Fibroblast of peridontal ligament (primary cell): Measurements from ENCODE around the gene ERVFRD-1.
"Not testable (repeated sequence)": the region's sequence is repeated elsewhere in the genome, so short reads cannot be mapped to it uniquely, and the experiment has no call there.

ENCODE experiments used
- DNase-seq: peaks from one replicate; pipeline ENCODE4 v3.0.0-alpha.2; 2010; ENCODE audit errors: extremely low read depth

The ERVFRD-1 gene

GRCh38 chr6:11128608-11129007, 17.1 kb upstream of the ERVFRD-1 start:
- no peak for DNase-seq

- no peak for DNase-seq
These were observed 15.4 kb upstream of the ERVFRD-1 start for GRCh38 chr6:11126876-11127275.

GRCh38 chr6:11123978-11124377, 12.5 kb upstream of the ERVFRD-1 start:
- no peak for DNase-seq

- DNase-seq: no peak
These were observed 10.9 kb upstream of the ERVFRD-1 start for GRCh38 chr6:11122380-11122779.

- DNase-seq: peak; percentile 49
These were observed 10.3 kb upstream of the ERVFRD-1 start for GRCh38 chr6:11121851-11122250.

GRCh38 chr6:11120271-11121005, 8.9 kb upstream of the ERVFRD-1 start:
- DNase-seq: peak; percentile 46

GRCh38 chr6:11115808-11116536, 4.4 kb upstream of the ERVFRD-1 start:
- DNase-seq: peak; percentile 64

GRCh38 chr6:11113038-11113437, 1.5 kb upstream of the ERVFRD-1 start:
- DNase-seq: peak; percentile 68

- no peak for DNase-seq
These were observed 378 bp upstream of the ERVFRD-1 start for GRCh38 chr6:11111769-11112437.

- DNase-seq: no peak
These were observed 2.8 kb downstream of the ERVFRD-1 start for GRCh38 chr6:11108726-11109125.

GRCh38 chr6:11103065-11103464, 8.5 kb downstream of the ERVFRD-1 start:
- DNase-seq: no peak

- no peak for DNase-seq
These were observed 10.1 kb downstream of the ERVFRD-1 start for GRCh38 chr6:11101417-11101816.

- DNase-seq: no peak
These were observed 13.5 kb downstream of the ERVFRD-1 start for GRCh38 chr6:11098004-11098403.

- no peak for DNase-seq
These were observed 14.0 kb downstream of the ERVFRD-1 start for GRCh38 chr6:11097476-11097875.

- peak; percentile 64 for DNase-seq
These were observed 15.4 kb downstream of the ERVFRD-1 start for GRCh38 chr6:11096109-11096508.

GRCh38 chr6:11094941-11095340, 16.6 kb downstream of the ERVFRD-1 start:
- DNase-seq: no peak

GRCh38 chr6:11094411-11094851, 17.1 kb downstream of the ERVFRD-1 start:
- peak; percentile 37 for DNase-seq

GRCh38 chr6:11093626-11094410, 17.7 kb downstream of the ERVFRD-1 start, which contains the start of gene SMIM13:
SMIM13 (plus strand) TSS chr6:11093834; CDS start chr6:11094314, 480 bp downstream.
- peak; percentile 98 for DNase-seq

- DNase-seq: no peak
These were observed 18.2 kb downstream of the ERVFRD-1 start for GRCh38 chr6:11093376-11093625.

GRCh38 chr6:11092668-11093375, 18.7 kb downstream of the ERVFRD-1 start:
- DNase-seq: no peak

GRCh38 chr6:11091141-11091540, 20.4 kb downstream of the ERVFRD-1 start:
- not testable (repeated sequence) for DNase-seq
